HepG2 (cell line): Measurements from ENCODE around the gene SRSF6. TPM values are rescaled to one million over a fixed set of nuclear protein-coding genes. Genes with fewer than 3 reads are reported as not detected.

Source experiments
- ARNT2 ChIP-seq: sonication (generic); formaldehyde crosslinking; IDR thresholded peaks from 2 replicates; pipeline ENCODE4 v1.8.0; 2022; ENCODE audit warnings: mild to moderate bottlenecking, low read depth, missing genetic modification reagents, moderate library complexity
- ATF7-NPFF ChIP-seq: sonication (generic); formaldehyde crosslinking; IDR thresholded peaks from 2 replicates; pipeline ENCODE4 v1.8.1; 2023; ENCODE audit warnings: mild to moderate bottlenecking, low read depth, missing genetic modification reagents, moderate library complexity
- BATF2 ChIP-seq: sonication (generic); formaldehyde crosslinking; IDR thresholded peaks from 2 replicates; pipeline ENCODE4 v1.8.0; 2022; ENCODE audit warnings: mild to moderate bottlenecking, missing genetic modification reagents, moderate library complexity
- CBFB ChIP-seq: sonication (generic); formaldehyde crosslinking; IDR thresholded peaks from 2 replicates; pipeline ENCODE4 v1.4.0; 2020; ENCODE audit warnings: missing genetic modification reagents
- CBX5 ChIP-seq: sonication (generic); formaldehyde crosslinking; IDR thresholded peaks from 2 replicates; pipeline ENCODE4 v1.4.0; 2020; ENCODE audit warnings: missing genetic modification reagents, borderline replicate concordance
- GATAD1 ChIP-seq: IDR thresholded peaks from 2 replicates; pipeline ENCODE4 v1.6.1; 2016; ENCODE audit warnings: missing genetic modification reagents, missing compliant biosample characterization
- HHEX ChIP-seq: IDR thresholded peaks from 2 replicates; pipeline ENCODE4 v1.6.1; 2016; ENCODE audit warnings: control low read depth
- MAF1 ChIP-seq: sonication (generic); formaldehyde crosslinking; IDR thresholded peaks from 2 replicates; pipeline ENCODE4 v1.5.0; 2020; ENCODE audit warnings: missing genetic modification reagents, borderline replicate concordance
- MAZ ChIP-seq, 2 experiments: sonication (generic) in 1 of 2; formaldehyde crosslinking in 1 of 2; IDR thresholded peaks; 2 replicates each; pipeline versions ENCODE4 v1.5.0 to v1.6.1; 2012 to 2020; ENCODE audit warnings: low read depth in 2 of 2, mild to moderate bottlenecking in 2 of 2, borderline replicate concordance in 1 of 2, improper control_type of control experiment in 1 of 2, low read length in 1 of 2, missing genetic modification reagents in 1 of 2, moderate library complexity in 1 of 2
- TBX2 ChIP-seq: sonication (generic); formaldehyde crosslinking; IDR thresholded peaks from 2 replicates; pipeline ENCODE4 v1.5.0; 2020; ENCODE audit warnings: missing genetic modification reagents, mild to moderate bottlenecking, borderline replicate concordance
- YEATS2 ChIP-seq: sonication (generic); formaldehyde crosslinking; IDR thresholded peaks from 2 replicates; pipeline ENCODE4 v1.4.0; 2020; ENCODE audit warnings: missing genetic modification reagents, borderline replicate concordance
- ZBTB8A ChIP-seq: sonication (generic); formaldehyde crosslinking; IDR thresholded peaks from 2 replicates; pipeline ENCODE4 v1.4.0; 2020; ENCODE audit warnings: mild to moderate bottlenecking, low read depth, missing genetic modification reagents, borderline replicate concordance
- ZFP82 ChIP-seq: sonication (generic); formaldehyde crosslinking; IDR thresholded peaks from 2 replicates; pipeline ENCODE4 v1.5.1; 2020; ENCODE audit warnings: mild to moderate bottlenecking, missing genetic modification reagents, borderline replicate concordance
- ZNF136 ChIP-seq: sonication (generic); formaldehyde crosslinking; IDR thresholded peaks from 2 replicates; pipeline ENCODE4 v1.8.1; 2022; ENCODE audit warnings: low read depth, mild to moderate bottlenecking, moderate library complexity, missing genetic modification reagents
- ZNF20 ChIP-seq: sonication (generic); formaldehyde crosslinking; IDR thresholded peaks from 2 replicates; pipeline ENCODE4 v1.4.0; 2020; ENCODE audit warnings: mild to moderate bottlenecking, moderate library complexity, missing genetic modification reagents
- ZNF253 ChIP-seq: sonication (generic); formaldehyde crosslinking; IDR thresholded peaks from 2 replicates; pipeline ENCODE4 v1.8.0; 2022; ENCODE audit warnings: mild to moderate bottlenecking, missing genetic modification reagents, borderline replicate concordance
- ZNF501 ChIP-seq: sonication (generic); formaldehyde crosslinking; IDR thresholded peaks from 2 replicates; pipeline ENCODE4 v1.5.1; 2020; ENCODE audit warnings: mild to moderate bottlenecking, moderate library complexity, missing genetic modification reagents
- ZNF615 ChIP-seq: sonication (generic); formaldehyde crosslinking; IDR thresholded peaks from 2 replicates; pipeline ENCODE4 v1.5.0; 2020; ENCODE audit warnings: mild to moderate bottlenecking, missing genetic modification reagents, borderline replicate concordance
- ZNF724P ChIP-seq: sonication (generic); formaldehyde crosslinking; IDR thresholded peaks from 2 replicates; pipeline ENCODE4 v1.8.0; 2022; ENCODE audit warnings: missing genetic modification reagents, borderline replicate concordance
- ZUFSP ChIP-seq: sonication (generic); formaldehyde crosslinking; IDR thresholded peaks from 2 replicates; pipeline ENCODE4 v1.9.0; 2021; ENCODE audit warnings: missing genetic modification reagents, mild to moderate bottlenecking, borderline replicate concordance
- polyA plus RNA-seq, 8 experiments: library from polyadenylated mRNA; depleted of rRNA in 3 of 8; stranded (reverse) in 7 of 8; unstranded in 1 of 8; fragments of >200 nt; fragmentation: Illumina TruSeq in 4 of 8; extraction: Trizol in 4 of 8; gene quantifications; 2 replicates each; pipeline versions ENCODE4 v1.2.1 to v1.2.3, GENCODE V29; 2011 to 2016; ENCODE audit warnings: low read depth in 4 of 8, missing spikeins in 1 of 8, mixed read lengths in 1 of 8; ENCODE audit not compliant: insufficient read depth in 1 of 8
- total RNA-seq, 5 experiments: library from RNA; depleted of rRNA; stranded (reverse); fragments of >200 nt; fragmentation: Illumina TruSeq; extraction: Trizol; gene quantifications; 2 replicates each; pipeline ENCODE4 v1.2.3, GENCODE V29; 2016; ENCODE audit warnings: low read depth in 1 of 5
- TF ChIP-seq, protein P1 (sequence below): sonication (generic); formaldehyde crosslinking; IDR thresholded peaks from 2 replicates; pipeline ENCODE4 v1.5.0; 2020; ENCODE audit warnings: missing genetic modification reagents, mild to moderate bottlenecking, borderline replicate concordance
- TF ChIP-seq, protein P2 (sequence below): sonication (generic); formaldehyde crosslinking; IDR thresholded peaks from 2 replicates; pipeline ENCODE4 v1.5.1; 2020; ENCODE audit warnings: missing genetic modification reagents, mild to moderate bottlenecking, borderline replicate concordance

The SRSF6 gene
- total and polyA plus RNA-seq, 2 of the 13 experiments (the other 11 are each of a cell fraction or from before 2014, with no cell fraction given) = 156 to 194 TPM

DNA sequence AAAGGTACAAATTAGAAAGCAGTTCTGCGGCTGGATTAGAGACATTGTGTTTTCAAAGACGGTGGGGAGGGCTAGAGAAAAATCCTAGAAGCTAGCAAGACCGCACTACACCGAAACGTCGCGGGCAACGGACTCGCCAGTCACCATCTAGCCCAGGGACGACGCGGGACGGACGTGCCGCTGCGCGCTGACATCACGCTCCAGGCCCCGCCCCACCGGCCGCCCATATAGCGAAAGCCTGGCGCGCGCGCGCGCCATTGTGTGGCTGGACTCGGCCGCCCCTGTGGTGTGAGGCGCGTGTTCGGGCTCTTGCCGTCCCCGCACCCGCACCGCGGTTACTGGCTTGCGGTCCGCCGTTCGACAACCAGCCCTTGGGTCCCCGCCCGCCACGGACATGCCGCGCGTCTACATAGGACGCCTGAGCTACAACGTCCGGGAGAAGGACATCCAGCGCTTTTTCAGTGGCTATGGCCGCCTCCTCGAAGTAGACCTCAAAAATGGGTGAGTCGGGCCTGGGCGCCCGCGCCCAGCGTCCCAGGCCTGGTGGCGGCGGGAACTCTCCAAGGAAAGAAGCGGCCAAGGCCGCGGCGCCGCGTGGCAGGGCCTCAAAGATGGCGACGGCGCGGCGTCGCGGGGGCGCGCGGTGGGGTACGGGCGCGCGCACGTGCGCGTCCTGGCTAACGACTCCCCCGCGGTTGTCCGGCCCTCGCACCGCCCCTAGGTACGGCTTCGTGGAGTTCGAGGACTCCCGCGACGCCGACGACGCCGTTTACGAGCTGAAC, at the start of gene SRSF6 (continued):
- TF ChIP-seq ZNF724P (CRISPR knock-in tag) (peak; percentile 75; the same call in 1 of the 2 replicates), HHEX (CRISPR knock-in tag) (0 out of 2 replicates have a peak, but pooled peaks have one; percentile 15), BATF2 (CRISPR knock-in tag) (peak; percentile 89), ZBTB8A (0 out of 2 replicates have a peak, but pooled peaks have one; percentile 90), ZNF501 (peak; percentile 99), ZFP82 (CRISPR knock-in tag) (peak; percentile 100), ZNF253 (peak; percentile 81), CBFB (CRISPR knock-in tag) (peak; percentile 74), MAZ (IDR thresholded peaks at IDR 0.05; ENCODE audit: borderline replicate concordance, low read depth, low read length) (peak; percentile 5; the same call in 1 of the 2 replicates), MAZ (CRISPR knock-in tag; IDR thresholded peaks at IDR 0.05; ENCODE audit: low read depth) (peak; percentile 97), ZNF136 (peak; percentile 71; the same call in 1 of the 2 replicates), ATF7-NPFF (peak; percentile 92; the same call in 1 of the 2 replicates), ZNF615 (peak; percentile 86; the same call in 1 of the 2 replicates), YEATS2 (CRISPR knock-in tag) (peak; percentile 90), TBX2 (CRISPR knock-in tag) (peak; percentile 97), ZUFSP (CRISPR knock-in tag) (no peak; the same call in 1 of the 2 replicates), MAF1 (CRISPR knock-in tag) (peak; percentile 84; the same call in 1 of the 2 replicates), ZNF20 (CRISPR knock-in tag) (peak; percentile 69; the same call in 1 of the 2 replicates), CBX5 (CRISPR knock-in tag) (0 out of 2 replicates have a peak, but pooled peaks have one; percentile 78), GATAD1 (CRISPR knock-in tag) (no peak; the same call in none of the 2 replicates), ARNT2 (CRISPR knock-in tag) (peak; percentile 92)
- TF ChIP-seq, protein P1, sequence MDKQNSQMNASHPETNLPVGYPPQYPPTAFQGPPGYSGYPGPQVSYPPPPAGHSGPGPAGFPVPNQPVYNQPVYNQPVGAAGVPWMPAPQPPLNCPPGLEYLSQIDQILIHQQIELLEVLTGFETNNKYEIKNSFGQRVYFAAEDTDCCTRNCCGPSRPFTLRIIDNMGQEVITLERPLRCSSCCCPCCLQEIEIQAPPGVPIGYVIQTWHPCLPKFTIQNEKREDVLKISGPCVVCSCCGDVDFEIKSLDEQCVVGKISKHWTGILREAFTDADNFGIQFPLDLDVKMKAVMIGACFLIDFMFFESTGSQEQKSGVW = peak; percentile 98
- TF ChIP-seq, protein P2, sequence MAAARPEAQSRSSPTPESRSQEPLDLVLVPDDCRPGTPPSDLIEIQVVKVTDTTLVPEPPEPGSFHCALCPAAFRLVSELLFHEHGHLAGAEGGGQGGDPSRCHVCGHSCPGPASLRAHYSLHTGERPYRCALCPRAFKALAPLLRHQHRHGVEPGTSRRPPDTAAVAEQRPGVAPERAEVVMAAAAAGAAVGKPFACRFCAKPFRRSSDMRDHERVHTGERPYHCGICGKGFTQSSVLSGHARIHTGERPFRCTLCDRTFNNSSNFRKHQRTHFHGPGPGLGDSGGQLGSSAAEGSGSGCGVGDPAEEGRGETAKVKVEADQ (CRISPR knock-in tag) = no peak; the same call in 1 of the 2 replicates
